Right renal cortex interstitium (tissue), 3 donors: ENCODE measurements around the gene PTCSC3. TPM values are rescaled to one million over a fixed set of nuclear protein-coding genes. Genes with fewer than 3 reads are reported as not detected.

Source experiments
- DNase-seq, 3 donors: peaks; one replicate each; pipeline ENCODE4 v3.0.0-alpha.2; 2013; ENCODE audit warnings: low read depth in 3 of 3, low spot score in 2 of 3
- polyA plus RNA-seq, 3 donors: library from polyadenylated mRNA; unstranded; fragments of 120-200 nt; gene quantifications; one replicate each; pipeline ENCODE4 v1.2.1, GENCODE V29; 2013; ENCODE audit not compliant: insufficient read length in 3 of 3

PTCSC3 gene
- 1 to 10 TPM in 1 of 3 donors, under 1 TPM in 2; 0.23 to 1.1 (median 0.43) TPM for polyA plus RNA-seq

DNA sequence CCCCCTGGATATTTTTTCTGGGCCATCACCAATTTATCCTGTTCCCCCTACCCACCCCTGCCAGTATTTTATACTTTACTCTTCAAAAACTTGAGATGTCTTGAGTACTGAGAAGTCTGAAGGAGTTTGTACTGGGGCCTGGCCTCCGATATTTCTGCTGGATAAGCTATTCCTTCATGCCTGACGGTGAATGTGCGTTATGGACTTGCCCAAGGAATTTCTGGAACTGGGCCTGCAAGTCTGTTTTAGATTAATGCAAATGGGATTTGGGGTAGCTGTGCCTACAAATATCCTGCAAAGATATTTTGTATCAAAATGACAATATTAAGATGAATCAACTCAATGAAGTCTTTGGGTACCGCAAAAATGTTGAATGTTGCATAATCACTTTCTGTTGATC is at the start of gene PTCSC3:
TSS of gene PTCSC3 (minus strand) at position 199 of the 400 bp plus-strand sequence.
- no peak for DNase-seq

- no peak for DNase-seq
These were observed 49.6 kb upstream of the PTCSC3 start for GRCh38 chr14:36226164-36226563.

DNA sequence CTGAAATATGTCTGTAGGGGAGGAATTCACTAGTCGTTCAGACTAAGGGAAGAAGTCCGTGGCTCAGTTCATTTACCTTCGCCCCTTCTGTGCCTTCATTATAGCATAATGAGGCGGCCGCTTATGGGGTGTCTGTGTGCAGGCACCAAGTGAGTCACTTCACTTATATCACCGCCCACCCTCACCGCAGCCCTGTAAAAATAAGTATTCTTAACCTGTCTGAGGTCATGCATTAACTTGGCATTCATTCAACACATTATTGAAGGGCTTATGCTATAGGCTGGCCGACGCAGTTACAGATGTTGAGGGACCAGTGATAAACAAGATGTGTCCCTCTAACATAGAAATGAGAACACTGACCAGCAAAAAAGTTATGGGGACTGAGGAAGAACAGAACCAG is 47.7 kb upstream of the PTCSC3 start:
- DNase-seq = no peak

- DNase-seq = no peak
These were observed 47.0 kb upstream of the PTCSC3 start for GRCh38 chr14:36223558-36223957.

DNA sequence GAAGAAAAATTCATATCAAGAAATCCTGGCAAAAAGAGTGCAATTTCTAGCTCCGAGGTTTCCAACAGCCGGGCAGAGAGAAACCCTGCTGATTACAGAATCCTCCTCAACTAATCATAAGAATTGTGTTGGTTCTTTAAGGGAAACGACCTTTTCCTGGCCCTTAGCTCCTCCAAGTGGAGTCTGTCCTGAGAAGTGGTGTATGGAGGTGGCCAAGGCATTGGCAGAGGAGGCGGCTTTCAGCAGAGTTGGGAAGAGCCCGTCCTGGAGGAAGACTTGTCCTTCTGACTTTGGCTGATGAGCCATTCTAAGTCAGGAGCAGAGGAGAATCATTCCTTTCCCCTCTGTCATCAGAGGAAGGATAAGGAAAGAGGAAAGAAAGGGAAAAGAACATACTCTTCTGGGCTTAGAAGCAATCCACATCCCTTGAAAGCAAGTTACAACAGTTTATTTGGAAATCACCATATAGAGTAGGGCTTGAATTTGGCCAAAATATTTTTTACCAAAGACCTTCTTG is 46.5 kb upstream of the PTCSC3 start:
- no peak for DNase-seq

DNA sequence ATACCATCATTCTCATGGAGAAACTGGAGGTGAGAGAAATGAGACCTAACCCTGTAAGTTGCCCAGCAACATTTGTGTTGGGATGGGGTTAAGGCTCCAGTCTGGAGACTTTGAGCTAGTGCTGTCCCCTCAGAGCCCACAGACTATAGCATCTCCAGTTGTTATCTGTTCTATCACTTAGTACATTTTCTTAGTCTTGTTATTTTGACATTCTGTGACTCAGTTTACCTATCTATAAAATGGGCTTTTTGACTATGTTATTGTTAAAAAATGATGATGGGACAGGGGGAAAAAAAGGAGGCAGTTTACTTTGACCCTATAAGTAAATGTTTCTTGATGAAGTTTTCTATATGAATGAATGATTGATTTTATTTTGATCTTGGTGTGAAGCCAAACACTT is 45.8 kb upstream of the PTCSC3 start:
- DNase-seq = no peak

- no peak for DNase-seq
These were observed 44.6 kb upstream of the PTCSC3 start for GRCh38 chr14:36221112-36221511.

DNA sequence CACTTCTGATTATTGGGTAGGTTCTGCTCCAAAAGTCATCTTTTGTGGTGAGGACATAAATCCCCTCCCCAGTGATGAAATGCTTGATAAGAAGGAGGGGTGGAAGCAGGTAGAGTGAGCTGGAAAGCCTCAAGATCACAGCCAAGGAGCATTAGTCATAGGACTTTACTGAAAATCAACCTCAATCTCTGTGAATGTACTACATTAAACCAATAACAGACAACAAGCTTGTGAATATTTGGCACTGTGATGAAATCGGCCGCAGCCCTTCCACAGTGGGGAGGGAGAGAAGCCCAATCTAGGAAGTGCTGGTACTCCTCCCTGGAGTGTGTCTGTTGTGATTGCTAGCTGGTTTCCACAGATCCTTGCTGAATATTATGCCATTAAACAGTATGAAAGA is 41.2 kb upstream of the PTCSC3 start:
- no peak for DNase-seq

- DNase-seq = no peak
These were observed 40.5 kb upstream of the PTCSC3 start for GRCh38 chr14:36217027-36217426.

DNA sequence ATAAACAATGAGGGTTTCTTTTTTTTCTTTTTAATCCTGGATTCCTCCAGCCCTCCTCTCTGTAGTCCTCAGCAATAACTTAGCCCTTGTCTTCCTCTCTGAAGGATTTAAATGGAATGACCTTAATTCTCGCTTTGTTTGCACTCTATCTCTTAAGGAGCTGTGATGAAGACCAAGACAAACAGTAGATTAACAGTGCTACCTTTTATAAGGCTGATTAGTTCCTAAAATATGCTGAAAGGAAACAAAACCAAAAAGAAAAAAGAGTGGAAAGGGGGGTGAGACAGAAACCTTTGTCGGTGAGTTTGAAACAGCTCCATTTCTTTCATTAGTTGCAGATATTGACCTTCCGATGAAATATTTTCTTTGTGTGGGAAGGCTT is 38.7 kb upstream of the PTCSC3 start:
- no peak for DNase-seq

- DNase-seq = no peak
These were observed 38.1 kb upstream of the PTCSC3 start for GRCh38 chr14:36214476-36215216.

- DNase-seq = no peak
These were observed 36.5 kb upstream of the PTCSC3 start for GRCh38 chr14:36212987-36213386.

- no peak for DNase-seq
These were observed 36.1 kb upstream of the PTCSC3 start for GRCh38 chr14:36212577-36212976.

DNA sequence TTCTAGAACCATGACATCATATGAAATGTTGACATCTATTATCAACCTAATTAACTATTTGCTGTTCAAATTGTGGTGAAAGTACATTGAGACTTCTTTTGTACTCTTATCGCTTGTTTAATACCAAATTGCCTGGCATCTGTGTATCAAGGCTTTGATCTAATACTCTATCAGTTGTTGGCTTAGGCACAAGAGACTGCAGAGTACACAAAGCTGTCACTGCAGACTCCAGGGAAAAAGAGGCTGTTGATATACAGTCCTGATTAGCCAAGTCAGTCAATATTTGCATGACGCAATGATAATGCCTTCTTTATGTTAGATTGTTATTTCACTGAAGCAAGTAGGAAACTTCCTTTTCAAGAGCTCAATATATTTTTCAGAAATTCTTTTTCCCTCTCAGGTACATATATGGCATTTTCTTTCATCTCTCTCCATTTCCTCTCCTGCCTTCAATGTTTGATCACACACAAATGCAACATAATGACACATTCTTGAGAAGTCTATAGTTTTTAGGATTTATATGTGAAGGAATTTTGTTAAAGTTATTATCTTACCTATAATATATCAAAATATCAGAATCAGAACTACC is 32.3 kb upstream of the PTCSC3 start:
- no peak for DNase-seq

DNA sequence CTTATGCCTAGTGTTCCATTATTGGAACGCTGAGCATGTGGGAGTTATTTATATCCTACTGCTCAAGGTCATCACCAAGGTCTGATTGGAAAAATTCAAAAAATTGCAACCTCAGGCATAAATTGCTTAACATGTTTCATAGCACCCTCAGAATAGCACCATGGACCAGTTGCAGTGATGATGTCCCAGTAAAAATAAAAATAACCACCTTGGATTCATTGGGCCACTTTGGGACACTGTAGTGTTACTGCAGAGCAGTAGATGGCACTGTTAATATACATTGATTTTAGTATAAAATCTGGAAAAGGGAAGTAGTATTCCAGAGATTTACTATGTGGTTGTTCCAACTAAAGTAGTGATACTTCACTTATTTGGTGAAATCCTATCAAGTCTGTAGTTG is 31.0 kb upstream of the PTCSC3 start:
- DNase-seq = no peak

GRCh38 chr14:36204461-36205073 is 28.0 kb upstream of the PTCSC3 start:
- DNase-seq = no peak

DNA sequence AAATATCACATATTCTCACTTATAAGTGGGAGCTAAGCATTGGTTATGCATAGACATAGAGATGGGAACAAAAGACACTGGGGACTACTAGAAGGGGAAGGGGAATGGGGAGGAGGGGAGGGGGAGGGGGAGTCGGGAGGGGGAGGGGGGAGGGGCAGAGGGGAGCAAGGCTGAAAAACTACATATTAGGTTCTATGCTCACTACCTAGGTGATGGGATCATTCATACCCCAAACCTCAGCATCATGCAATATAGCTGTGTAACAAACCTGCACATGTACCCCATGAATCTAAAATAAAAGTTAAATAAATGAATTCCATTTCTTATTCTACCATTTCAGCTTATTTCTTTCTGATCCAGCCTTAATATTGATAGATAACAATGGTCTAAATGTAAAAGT is 21.9 kb upstream of the PTCSC3 start:
- DNase-seq = no peak

DNA sequence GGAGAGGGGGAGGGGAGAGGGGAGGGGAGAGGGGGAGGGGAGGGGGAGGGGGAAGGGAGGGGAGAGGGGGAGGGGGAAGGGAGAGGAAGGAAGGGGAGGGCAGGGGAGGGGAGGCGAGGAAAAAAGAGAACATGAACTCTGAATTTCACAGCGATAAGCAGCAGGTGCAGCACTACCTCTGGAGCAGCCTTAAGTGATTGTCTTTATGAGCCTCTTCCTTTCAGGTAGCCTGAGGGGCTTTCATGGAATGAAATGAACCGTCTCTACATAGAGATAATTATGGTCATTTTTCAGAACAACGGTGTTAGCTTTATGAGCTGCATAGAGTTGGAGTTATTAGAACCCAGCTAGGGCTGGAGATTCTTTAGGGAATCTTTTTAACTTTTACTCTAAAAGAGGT is 18.1 kb upstream of the PTCSC3 start:
- DNase-seq = no peak

DNA sequence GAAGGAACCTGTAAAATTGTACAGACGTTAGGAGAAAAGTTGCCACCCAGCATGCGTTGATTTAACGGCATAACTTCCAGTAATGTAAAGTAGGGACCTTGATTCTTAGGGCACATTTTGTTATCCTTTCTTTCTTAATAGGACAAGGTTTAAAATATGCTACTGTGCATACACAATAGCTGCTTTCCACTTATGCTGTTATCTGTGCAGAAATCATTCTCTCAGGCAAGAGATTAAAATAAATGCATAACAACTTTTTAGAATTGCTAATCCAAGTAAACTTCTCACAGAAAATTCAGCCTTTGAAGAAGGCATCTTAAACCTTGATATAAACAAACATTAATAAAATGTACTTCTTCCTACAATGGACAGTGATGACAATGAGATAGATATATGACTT is 16.0 kb upstream of the PTCSC3 start:
- no peak for DNase-seq

DNA sequence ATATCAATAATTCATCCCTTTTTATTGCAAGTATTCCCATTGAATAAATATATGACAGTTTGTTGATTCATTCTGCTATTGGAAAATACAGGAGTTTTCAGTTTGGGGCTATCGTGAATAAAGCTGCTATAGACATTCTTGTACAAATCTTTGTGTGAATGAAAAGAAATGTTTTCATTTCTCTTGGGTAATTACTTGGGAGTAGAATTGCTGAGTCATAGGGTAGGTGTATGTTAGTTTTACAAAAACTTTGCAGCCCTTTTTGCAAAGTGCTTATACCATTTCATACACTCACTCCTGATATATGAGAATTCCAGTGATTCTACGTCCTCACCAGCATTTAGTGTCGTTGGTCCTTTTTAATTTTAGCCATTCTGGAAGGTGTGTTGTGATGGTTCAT is 6.9 kb upstream of the PTCSC3 start:
- DNase-seq = no peak

- no peak for DNase-seq
These were observed 4.9 kb upstream of the PTCSC3 start for GRCh38 chr14:36181417-36181816.

- no peak for DNase-seq
These were observed 967 bp upstream of the PTCSC3 start for GRCh38 chr14:36177489-36177888.
